Erythroblast (primary cell): Measurements from ENCODE around the gene GOLGA8T.
"Not testable (repeated sequence)": the region's sequence is repeated elsewhere in the genome, so short reads cannot be mapped to it uniquely, and the experiment has no call there.

Source experiments
- GATA1 ChIP-seq: IDR thresholded peaks from 2 replicates; pipeline ENCODE4 v1.6.1; 2011; ENCODE audit warnings: low read depth, mild to moderate bottlenecking, control low read depth, low read length, moderate library complexity
- POLR2A ChIP-seq: IDR thresholded peaks from 2 replicates; pipeline ENCODE4 v1.6.1; 2011; ENCODE audit warnings: mild to moderate bottlenecking, low read length

- not testable (repeated sequence) for TF ChIP-seq POLR2A, GATA1
These were observed 57.4 kb downstream of the GOLGA8T start for GRCh38 chr15:30192119-30192745.
